ENCODE results near the gene COL26A1. TPM values are rescaled to one million over a fixed set of nuclear protein-coding genes. Genes with fewer than 3 reads are reported as not detected.
A peak's percentile ranks its signal among the peaks of the same experiment; 100 is the strongest.

COL26A1 gene
- total RNA-seq, 1 experiment from 2014 or later, result 42.6 TPM

GRCh38 chr7:101575721-101576120, 213.0 kb downstream of the COL26A1 start:
- H3K23me2 ChIP-seq (ENCODE audit: insufficient read length, low read depth, low read length, poor library complexity, severe bottlenecking), result no peaks in the 10 kb centered on the region
- no peaks in the 10 kb centered on the region for H3K79me2 ChIP-seq (ENCODE audit: insufficient read depth, low read length)
- H2BK5ac ChIP-seq (ENCODE audit: insufficient read length, low read length), result no peak overlapping the region
- no peaks in the 10 kb centered on the region for H3K79me1 ChIP-seq (ENCODE audit: insufficient read depth, low read depth, low read length, poor library complexity, severe bottlenecking)
- H4K20me1 ChIP-seq (ENCODE audit: control insufficient read depth, insufficient read depth, insufficient read length), result no peaks in the 10 kb centered on the region
- no peak overlapping the region for H3K23ac ChIP-seq (ENCODE audit: insufficient read length, low read depth, low read length)
- H2AFZ ChIP-seq (ENCODE audit: low read length), result no peak overlapping the region
- peaks cover 25 to 31% of the 10 kb centered on the region in 2 experiments for H3K9me3 Mint-ChIP-seq
- no peaks in the 10 kb centered on the region for H3K27me3 ChIP-seq (ENCODE audit: insufficient read depth, low read length)
- H3K4me1 ChIP-seq (ENCODE audit: insufficient read depth, low read length), result no peaks in the 10 kb centered on the region
- H4K5ac ChIP-seq (ENCODE audit: insufficient read length, low read depth, low read length), result no peak overlapping the region
- no peak overlapping the region for H4K91ac ChIP-seq (ENCODE audit: insufficient read length, low read depth, low read length)
- H3K27ac Mint-ChIP-seq, result peak overlapping the region; percentile 81 to 92 (median 82); a peak in 6 of 7 replicates
- peaks cover 2% of the 10 kb centered on the region for H3K27me3 Mint-ChIP-seq (ENCODE audit: low read depth)
- peaks cover 15 to 23% (median 19%) of the 10 kb centered on the region in 3 experiments for H3K36me3 Mint-ChIP-seq (ENCODE audit: insufficient read depth in 1 of 3, low read depth in 3 of 3)
- DNase-seq, result no peak
- H2BK12ac ChIP-seq (ENCODE audit: insufficient read length, low read depth, low read length), result no peak overlapping the region
- H2BK120ac ChIP-seq (ENCODE audit: low read depth, low read length, poor library complexity, severe bottlenecking), result no peak overlapping the region
- TF ChIP-seq, protein P1, sequence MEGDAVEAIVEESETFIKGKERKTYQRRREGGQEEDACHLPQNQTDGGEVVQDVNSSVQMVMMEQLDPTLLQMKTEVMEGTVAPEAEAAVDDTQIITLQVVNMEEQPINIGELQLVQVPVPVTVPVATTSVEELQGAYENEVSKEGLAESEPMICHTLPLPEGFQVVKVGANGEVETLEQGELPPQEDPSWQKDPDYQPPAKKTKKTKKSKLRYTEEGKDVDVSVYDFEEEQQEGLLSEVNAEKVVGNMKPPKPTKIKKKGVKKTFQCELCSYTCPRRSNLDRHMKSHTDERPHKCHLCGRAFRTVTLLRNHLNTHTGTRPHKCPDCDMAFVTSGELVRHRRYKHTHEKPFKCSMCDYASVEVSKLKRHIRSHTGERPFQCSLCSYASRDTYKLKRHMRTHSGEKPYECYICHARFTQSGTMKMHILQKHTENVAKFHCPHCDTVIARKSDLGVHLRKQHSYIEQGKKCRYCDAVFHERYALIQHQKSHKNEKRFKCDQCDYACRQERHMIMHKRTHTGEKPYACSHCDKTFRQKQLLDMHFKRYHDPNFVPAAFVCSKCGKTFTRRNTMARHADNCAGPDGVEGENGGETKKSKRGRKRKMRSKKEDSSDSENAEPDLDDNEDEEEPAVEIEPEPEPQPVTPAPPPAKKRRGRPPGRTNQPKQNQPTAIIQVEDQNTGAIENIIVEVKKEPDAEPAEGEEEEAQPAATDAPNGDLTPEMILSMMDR (conservative IDR thresholded peaks at IDR 0.05), result no peak
- no peak overlapping the region for H2BK20ac ChIP-seq (ENCODE audit: low read depth, low read length, poor library complexity, severe bottlenecking)
- no peak overlapping the region for H3K27ac ChIP-seq (ENCODE audit: insufficient read length, low read depth, low read length)
- no peak overlapping the region for H3K18ac ChIP-seq (ENCODE audit: insufficient read length, low read depth, low read length)
- no peak overlapping the region for H4K8ac ChIP-seq (replicated peaks; ENCODE audit: insufficient read length, low read depth, low read length)
- H3K4me3 Mint-ChIP-seq, result no peak overlapping the region
- H3T11ph ChIP-seq (ENCODE audit: low read length), result no peak overlapping the region
- peaks cover 19 to 27% of the 10 kb centered on the region in 2 experiments for H3K4me1 Mint-ChIP-seq
- no peak overlapping the region for H3K14ac ChIP-seq (ENCODE audit: insufficient read depth, low read length)
- H3K4me2 ChIP-seq (ENCODE audit: insufficient read depth, insufficient read length, low read length), result no peak overlapping the region
- no peak overlapping the region for H3K4ac ChIP-seq (ENCODE audit: low read depth, low read length)
- H3K9ac ChIP-seq (ENCODE audit: extremely low read depth, insufficient read length, low read length), result no peak overlapping the region
- no peak overlapping the region for H2AK5ac ChIP-seq (ENCODE audit: insufficient read length, low read length)
- H3K56ac ChIP-seq (ENCODE audit: insufficient read length, low read depth, low read length), result no peak overlapping the region
- H3K9me3 ChIP-seq (ENCODE audit: control insufficient read depth, low read depth, low read length), result no peaks in the 10 kb centered on the region
- H2BK15ac ChIP-seq (ENCODE audit: low read depth, low read length), result no peak overlapping the region
